ENCODE data around the gene RELN. TPM values are rescaled to one million over a fixed set of nuclear protein-coding genes. Genes with fewer than 3 reads are reported as not detected.

The RELN gene
- polyA plus RNA-seq, 1 experiment, result 4.3 TPM

DNA sequence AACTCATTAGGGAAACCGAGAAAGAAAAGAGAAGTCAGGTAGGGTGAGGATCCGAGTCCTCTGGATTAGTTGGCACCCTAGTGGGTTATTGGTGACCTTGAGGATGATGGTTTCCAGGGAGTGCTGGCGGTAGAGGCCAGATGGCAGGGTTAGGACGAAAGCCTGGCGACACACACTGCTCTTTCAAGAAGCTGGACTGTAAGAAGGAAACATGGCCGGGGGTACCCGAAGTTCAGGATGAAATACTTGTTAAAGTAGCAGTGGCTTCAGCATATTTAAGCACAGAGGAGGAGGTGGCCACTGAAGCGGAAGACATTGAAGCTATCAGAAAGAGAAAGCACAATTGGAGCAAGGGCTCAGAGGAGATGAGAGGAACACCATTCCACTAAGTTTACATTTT lies 224.6 kb downstream of the RELN start:
- Histone ChIP-seq H3K36me3 (ENCODE audit: control insufficient read depth, insufficient read depth, low read length) (no peaks in the 10 kb centered on the region), H3K4me3 (ENCODE audit: low read depth, low read length) (no peak overlapping the region), H3K27me3 (ENCODE audit: control insufficient read depth, insufficient read depth, low read length) (no peaks in the 10 kb centered on the region; the same call in 1 of the 2 replicates)
- CTCF ChIA-PET, result no interaction called here
- TF ChIP-seq, protein P1, sequence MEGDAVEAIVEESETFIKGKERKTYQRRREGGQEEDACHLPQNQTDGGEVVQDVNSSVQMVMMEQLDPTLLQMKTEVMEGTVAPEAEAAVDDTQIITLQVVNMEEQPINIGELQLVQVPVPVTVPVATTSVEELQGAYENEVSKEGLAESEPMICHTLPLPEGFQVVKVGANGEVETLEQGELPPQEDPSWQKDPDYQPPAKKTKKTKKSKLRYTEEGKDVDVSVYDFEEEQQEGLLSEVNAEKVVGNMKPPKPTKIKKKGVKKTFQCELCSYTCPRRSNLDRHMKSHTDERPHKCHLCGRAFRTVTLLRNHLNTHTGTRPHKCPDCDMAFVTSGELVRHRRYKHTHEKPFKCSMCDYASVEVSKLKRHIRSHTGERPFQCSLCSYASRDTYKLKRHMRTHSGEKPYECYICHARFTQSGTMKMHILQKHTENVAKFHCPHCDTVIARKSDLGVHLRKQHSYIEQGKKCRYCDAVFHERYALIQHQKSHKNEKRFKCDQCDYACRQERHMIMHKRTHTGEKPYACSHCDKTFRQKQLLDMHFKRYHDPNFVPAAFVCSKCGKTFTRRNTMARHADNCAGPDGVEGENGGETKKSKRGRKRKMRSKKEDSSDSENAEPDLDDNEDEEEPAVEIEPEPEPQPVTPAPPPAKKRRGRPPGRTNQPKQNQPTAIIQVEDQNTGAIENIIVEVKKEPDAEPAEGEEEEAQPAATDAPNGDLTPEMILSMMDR (IDR thresholded peaks at IDR 0.05; ENCODE audit: insufficient read depth, low read depth, low read length), result no peak
- POLR2A ChIA-PET, result no interaction called here
- DNase-seq (ENCODE audit: low read depth), result no peak

DNA sequence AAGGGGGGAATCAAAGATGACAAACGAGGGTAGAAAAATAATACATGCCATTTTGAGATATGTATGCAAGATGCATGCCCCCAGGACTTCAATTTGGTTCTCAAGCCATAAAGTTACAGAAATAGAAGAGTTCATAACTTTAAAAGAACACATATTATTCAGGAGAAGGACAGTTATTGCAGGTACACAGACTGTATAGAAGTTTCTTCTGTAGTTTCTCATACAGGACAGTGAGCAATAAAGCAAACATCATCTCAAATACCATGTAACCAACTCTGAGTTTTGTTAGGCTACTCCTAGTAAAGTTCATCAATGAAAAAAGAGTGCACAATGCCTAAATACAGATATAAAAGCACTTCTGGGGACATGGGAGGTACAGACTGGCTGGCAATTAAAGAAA lies 226.6 kb downstream of the RELN start:
- H3K4me3 ChIP-seq (ENCODE audit: low read depth, low read length), result no peak overlapping the region
- TF ChIP-seq, protein P1 (IDR thresholded peaks at IDR 0.05; ENCODE audit: insufficient read depth, low read depth, low read length), result no peak
- ChIA-PET CTCF (no interaction called here), POLR2A (no interaction called here)
- H3K36me3 ChIP-seq (ENCODE audit: control insufficient read depth, insufficient read depth, low read length), result no peaks in the 10 kb centered on the region
- DNase-seq (ENCODE audit: low read depth), result no peak
- H3K27me3 ChIP-seq (ENCODE audit: control insufficient read depth, insufficient read depth, low read length), result no peaks in the 10 kb centered on the region; the same call in 1 of the 2 replicates

DNA sequence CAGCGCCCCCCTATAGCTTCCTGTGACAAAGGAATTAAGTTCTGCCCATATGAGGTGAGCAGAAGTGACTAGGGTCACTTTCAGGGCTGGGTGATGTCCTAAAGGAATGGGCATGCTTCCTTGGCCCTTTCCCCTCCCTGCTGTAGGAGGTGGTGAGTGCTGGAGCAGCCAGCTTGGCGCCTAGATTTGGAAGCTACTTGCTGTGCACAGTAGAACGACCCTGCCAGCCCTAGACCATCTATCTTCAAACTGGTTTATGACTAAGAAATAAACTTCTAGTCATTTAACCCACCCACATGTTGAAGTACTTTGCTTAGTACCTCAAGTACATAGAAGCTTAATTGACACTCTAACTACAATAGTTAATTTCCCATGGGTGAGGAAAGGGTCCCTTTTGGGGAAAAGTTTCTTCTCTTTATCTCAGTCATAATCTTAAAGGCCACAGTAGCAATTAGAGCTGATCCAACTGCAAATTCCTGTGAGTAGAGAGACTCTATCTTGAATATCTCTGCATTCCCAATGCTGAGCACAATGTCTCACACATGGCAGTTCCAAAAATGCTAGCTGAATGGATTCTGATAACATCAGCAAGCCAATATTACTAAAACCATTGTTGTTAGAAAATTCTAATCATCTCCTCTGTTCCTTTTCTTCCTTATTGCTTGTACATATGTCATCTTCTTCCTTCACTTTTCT lies 227.2 kb downstream of the RELN start:
- TF ChIP-seq, protein P1 (IDR thresholded peaks at IDR 0.05; ENCODE audit: insufficient read depth, low read depth, low read length), result no peak
- ChIA-PET CTCF (no interaction called here), POLR2A (no interaction called here)
- Histone ChIP-seq H3K27me3 (ENCODE audit: control insufficient read depth, insufficient read depth, low read length) (no peaks in the 10 kb centered on the region; the same call in 1 of the 2 replicates), H3K4me3 (ENCODE audit: low read depth, low read length) (no peak overlapping the region), H3K36me3 (ENCODE audit: control insufficient read depth, insufficient read depth, low read length) (no peaks in the 10 kb centered on the region)
- no peak for DNase-seq (ENCODE audit: low read depth)

DNA sequence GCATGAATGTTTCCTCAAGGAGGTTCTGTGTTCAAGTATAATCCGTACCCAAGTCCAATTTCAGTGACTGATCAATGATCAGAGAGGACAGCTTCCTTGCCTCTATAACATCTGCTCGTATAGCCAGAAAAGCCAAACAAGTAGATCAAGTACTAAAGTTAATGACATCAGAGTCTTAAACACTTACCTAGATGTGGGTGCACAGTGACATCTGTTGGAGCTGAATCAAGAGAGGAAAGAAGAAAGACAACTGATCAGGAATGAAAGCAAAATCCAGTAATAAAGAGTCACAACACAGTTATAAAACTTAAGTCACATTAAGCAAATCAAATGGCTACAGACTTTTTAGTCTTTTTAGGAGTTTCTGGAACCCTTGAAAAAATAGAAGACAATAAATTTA lies 236.5 kb downstream of the RELN start:
- TF ChIP-seq, protein P1 (IDR thresholded peaks at IDR 0.05; ENCODE audit: insufficient read depth, low read depth, low read length), result no peak
- H3K36me3 ChIP-seq (ENCODE audit: control insufficient read depth, insufficient read depth, low read length), result no peaks in the 10 kb centered on the region
- H3K4me3 ChIP-seq (ENCODE audit: low read depth, low read length), result no peak overlapping the region
- CTCF ChIA-PET, result interaction anchor here (0.9 to 3.4 kb wide), 7 partner anchors 12 to 230 kb away, joined by 3 to 13 read pairs (median 4); no protein-coding TSS in a partner anchor
- no peaks in the 10 kb centered on the region for H3K27me3 ChIP-seq (ENCODE audit: control insufficient read depth, insufficient read depth, low read length)
- POLR2A ChIA-PET, result no interaction called here
- no peak for DNase-seq (ENCODE audit: low read depth)

DNA sequence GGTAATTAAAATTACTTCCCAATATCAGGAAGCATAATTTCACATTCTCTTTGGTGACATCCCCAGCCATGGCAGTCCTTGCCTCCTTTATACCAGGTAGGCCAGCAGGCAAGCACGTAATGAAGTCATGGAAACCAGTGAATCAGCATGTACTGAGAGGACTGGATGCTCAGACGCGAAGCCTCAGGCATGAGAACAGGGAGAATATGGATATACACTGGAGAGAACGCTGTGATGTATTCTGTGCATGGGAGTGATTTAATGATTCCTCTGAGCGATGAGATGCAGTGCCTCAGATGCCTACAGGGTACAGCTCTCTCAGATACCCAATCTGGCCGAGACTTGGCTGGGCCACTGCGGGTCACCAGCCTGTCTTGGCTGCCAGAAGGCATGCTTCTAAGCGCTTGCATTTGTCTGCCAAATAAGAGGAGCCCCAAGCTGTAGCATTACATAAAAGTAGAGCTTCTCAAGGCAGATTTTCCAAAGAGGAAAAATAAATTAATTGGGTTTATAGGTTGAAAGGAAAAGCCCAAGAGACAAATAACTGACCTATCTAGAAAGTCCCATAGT lies 238.1 kb downstream of the RELN start:
- DNase-seq (ENCODE audit: low read depth), result no peak
- TF ChIP-seq, protein P1 (IDR thresholded peaks at IDR 0.05; ENCODE audit: insufficient read depth, low read depth, low read length), result no peak
- Histone ChIP-seq H3K36me3 (ENCODE audit: control insufficient read depth, insufficient read depth, low read length) (no peaks in the 10 kb centered on the region), H3K4me3 (ENCODE audit: low read depth, low read length) (no peak overlapping the region), H3K27me3 (ENCODE audit: control insufficient read depth, insufficient read depth, low read length) (no peaks in the 10 kb centered on the region)
- ChIA-PET CTCF (interaction anchor here (2.0 to 3.4 kb wide), 2 partner anchors 9 to 178 kb away, joined by 5 to 13 read pairs; no protein-coding TSS in a partner anchor), POLR2A (no interaction called here)

All from BJ (cell line).